ES-I3 (cell line): ENCODE measurements around the gene FNBP1L.

ENCODE experiments used
- H3K36me3 ChIP-seq: 2 replicates; pipeline ENCODE4 v1.6.1; 2013; ENCODE audit warnings: mild to moderate bottlenecking, low read length, control low read depth, moderate library complexity; ENCODE audit not compliant: insufficient read depth
- H3K4me1 ChIP-seq: 2 replicates; pipeline ENCODE4 v1.6.1; 2013; ENCODE audit warnings: mild to moderate bottlenecking, control low read depth, low read length; ENCODE audit not compliant: insufficient read depth
- H3K9ac ChIP-seq: 2 replicates; pipeline ENCODE4 v1.6.1; 2013; ENCODE audit warnings: low read depth, mild to moderate bottlenecking, low read length, moderate library complexity
- H3K9me3 ChIP-seq: 2 replicates; pipeline ENCODE4 v1.6.1; 2013; ENCODE audit warnings: mild to moderate bottlenecking, low read length, moderate library complexity; ENCODE audit not compliant: control insufficient read depth, insufficient read depth

Gene FNBP1L

DNA sequence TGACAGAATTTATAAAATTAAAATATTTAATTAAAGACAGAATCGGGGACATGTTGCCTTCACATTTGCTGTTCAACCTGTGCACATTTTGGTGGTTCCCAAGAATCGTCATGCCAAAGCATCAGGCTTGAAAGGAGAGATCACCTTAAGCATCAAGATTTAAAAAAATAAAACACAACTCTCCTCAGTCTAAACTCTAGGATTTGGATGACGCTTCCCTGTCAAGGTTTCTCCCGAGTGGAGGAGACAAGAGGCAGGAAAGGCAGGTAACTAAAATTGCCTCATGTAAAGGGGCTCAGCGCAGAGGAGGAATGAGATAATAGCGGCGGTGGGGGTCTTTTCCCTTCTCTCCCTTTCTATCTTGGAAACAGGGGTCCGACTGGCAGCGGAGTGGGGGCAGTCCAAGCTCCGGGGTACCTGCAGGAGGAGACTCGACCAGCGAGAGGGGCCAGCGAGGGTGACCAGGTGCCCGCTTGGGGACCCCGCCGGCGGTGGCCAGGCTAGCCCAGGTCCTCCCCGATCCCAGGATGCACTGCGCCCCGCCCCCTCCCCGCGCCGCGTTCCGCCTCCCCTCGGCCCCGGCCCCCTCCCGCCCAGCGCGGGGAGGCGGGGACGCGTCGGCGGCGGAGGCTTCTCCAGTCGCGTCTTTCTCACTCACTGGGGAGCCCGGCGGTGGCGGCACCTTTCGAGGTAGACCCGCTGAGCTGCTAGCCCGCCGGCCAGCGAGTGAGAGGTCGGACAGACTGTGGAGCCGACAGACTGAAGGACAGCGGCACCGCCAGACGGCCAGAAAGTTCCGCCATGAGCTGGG is at the start of gene FNBP1L:
TSS of gene FNBP1L (plus strand) at position 638 of the 811 bp plus-strand sequence. CDS start at position 802, 164 bp downstream.
- Histone ChIP-seq H3K36me3 (no peaks in the 10 kb centered on the region), H3K9ac (peak within 1 kb of the TSS; percentile 94)

DNA sequence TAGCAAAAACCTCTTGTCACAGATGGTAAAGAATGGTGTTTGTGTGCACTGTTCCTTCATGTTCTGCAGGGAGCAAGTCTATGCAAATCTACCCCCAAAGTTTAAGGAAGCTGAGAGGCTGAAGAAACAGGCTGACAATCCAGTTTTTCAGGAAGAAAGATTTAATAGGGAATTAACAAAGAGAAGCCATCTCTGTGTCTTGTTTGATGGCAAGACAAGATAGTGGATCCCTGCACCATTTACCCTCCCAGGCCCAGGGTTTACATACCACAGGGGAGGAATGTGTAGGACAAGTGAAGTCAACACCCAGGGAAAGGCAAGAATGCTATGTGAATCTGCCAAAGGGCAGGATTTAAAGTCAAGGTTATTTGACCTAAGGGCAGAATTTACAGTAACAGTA is 48.1 kb upstream of the FNBP1L start:
- H3K36me3 ChIP-seq = no peaks in the 10 kb centered on the region
- peaks cover 8% of the 10 kb centered on the region; the same call in 1 of the 2 replicates for H3K9me3 ChIP-seq
- no peaks in the 10 kb centered on the region for H3K4me1 ChIP-seq
- H3K9ac ChIP-seq = no peak overlapping the region

More for the DNA sequence above, at the start of gene FNBP1L:
- Histone ChIP-seq H3K9me3 (no peaks in the 10 kb centered on the region), H3K4me1 (peaks cover 5% of the 10 kb centered on the region; the same call in 1 of the 2 replicates)

- Histone ChIP-seq H3K9ac (no peak overlapping the region), H3K36me3 (no peaks in the 10 kb centered on the region), H3K9me3 (peaks cover 21% of the 10 kb centered on the region), H3K4me1 (peaks cover 11% of the 10 kb centered on the region)
Measured at GRCh38 chr1:93408203-93408602, 39.7 kb upstream of the FNBP1L start.

GRCh38 chr1:93411000-93411399 is 36.9 kb upstream of the FNBP1L start:
- H3K9ac ChIP-seq = no peak overlapping the region

GRCh38 chr1:93414749-93415148 is 33.2 kb upstream of the FNBP1L start:
- Histone ChIP-seq H3K36me3 (no peaks in the 10 kb centered on the region), H3K9me3 (peaks cover 4% of the 10 kb centered on the region), H3K9ac (no peak overlapping the region), H3K4me1 (peaks cover 11% of the 10 kb centered on the region)

More at GRCh38 chr1:93411000-93411399, 36.9 kb upstream of the FNBP1L start:
- Histone ChIP-seq H3K9me3 (peaks cover 24% of the 10 kb centered on the region), H3K36me3 (no peaks in the 10 kb centered on the region), H3K4me1 (peaks cover 11% of the 10 kb centered on the region)

DNA sequence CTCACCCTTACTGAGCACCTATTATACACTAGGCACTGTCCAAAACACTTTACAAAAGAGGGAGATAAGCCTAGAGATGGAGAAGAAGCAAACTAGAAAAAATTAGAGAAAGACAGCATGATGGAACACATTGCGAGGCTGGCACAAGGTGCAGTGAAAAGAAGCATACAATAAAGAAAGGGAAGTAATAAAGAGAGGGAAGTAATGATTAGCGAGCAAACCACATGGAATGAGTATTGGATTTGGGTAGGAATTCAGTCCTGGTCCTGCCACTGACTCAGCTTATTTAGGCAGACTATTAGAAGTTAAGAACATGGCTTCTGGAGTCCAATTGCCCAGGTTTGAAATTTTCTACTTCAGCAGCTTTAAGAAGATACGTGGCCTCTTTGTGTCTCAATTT is 32.6 kb upstream of the FNBP1L start:
- H3K36me3 ChIP-seq = no peaks in the 10 kb centered on the region
- peaks cover 11% of the 10 kb centered on the region for H3K4me1 ChIP-seq
- H3K9ac ChIP-seq = no peak overlapping the region
- 0 out of 2 replicates have a peak, but pooled peaks cover 3% of the 10 kb centered on the region for H3K9me3 ChIP-seq

GRCh38 chr1:93416183-93416582 is 31.7 kb upstream of the FNBP1L start:
- Histone ChIP-seq H3K36me3 (no peaks in the 10 kb centered on the region), H3K4me1 (peaks cover 11% of the 10 kb centered on the region), H3K9ac (no peak overlapping the region), H3K9me3 (0 out of 2 replicates have a peak, but pooled peaks cover 3% of the 10 kb centered on the region)

DNA sequence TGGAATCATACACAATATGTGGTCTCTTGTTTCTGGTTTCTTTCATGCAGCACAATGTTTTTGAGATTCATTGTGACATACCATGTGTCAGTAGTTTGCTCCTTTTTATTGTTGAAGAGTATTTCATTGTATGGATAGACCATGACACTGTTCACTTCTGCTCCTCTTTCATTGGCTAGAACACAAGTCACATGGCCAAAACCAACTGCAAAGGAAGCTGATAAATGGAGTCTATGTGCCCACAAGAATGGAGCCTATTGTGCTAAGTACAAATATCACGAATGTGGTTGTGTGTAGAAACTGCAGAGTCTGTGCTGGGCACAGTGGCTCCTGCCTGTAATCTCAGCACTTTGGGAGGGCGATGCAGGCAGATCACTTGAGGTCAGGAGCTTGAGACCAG is 28.6 kb upstream of the FNBP1L start:
- no peaks in the 10 kb centered on the region for H3K36me3 ChIP-seq
- no peaks in the 10 kb centered on the region for H3K4me1 ChIP-seq
- no peaks in the 10 kb centered on the region; the same call in 1 of the 2 replicates for H3K9me3 ChIP-seq
- no peak overlapping the region for H3K9ac ChIP-seq

GRCh38 chr1:93420400-93420799 is 27.5 kb upstream of the FNBP1L start:
- Histone ChIP-seq H3K4me1 (no peaks in the 10 kb centered on the region), H3K9me3 (no peaks in the 10 kb centered on the region; the same call in 1 of the 2 replicates), H3K36me3 (no peaks in the 10 kb centered on the region), H3K9ac (no peak overlapping the region)

DNA sequence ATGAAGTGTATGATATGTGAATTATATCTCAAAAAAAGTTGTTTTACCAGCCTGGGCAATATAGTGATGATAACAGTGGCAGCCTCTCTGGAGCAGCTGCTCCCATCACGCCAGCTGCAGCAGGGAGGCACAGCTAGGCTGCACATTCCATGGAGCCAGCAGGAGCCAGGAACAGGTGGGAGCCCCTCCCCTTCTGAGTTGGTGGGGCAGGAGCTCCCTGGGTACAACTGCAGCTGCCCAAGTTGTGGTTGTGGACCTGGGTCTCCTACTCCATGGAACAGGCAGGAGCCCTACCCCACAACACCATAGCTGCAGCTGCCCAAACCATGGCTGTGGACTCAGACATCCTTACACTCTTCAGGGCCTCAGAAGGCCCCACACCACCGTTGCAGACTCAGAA is 21.7 kb upstream of the FNBP1L start:
- no peaks in the 10 kb centered on the region; the same call in 1 of the 2 replicates for H3K9me3 ChIP-seq
- no peaks in the 10 kb centered on the region for H3K4me1 ChIP-seq
- no peaks in the 10 kb centered on the region for H3K36me3 ChIP-seq
- H3K9ac ChIP-seq = no peak overlapping the region

GRCh38 chr1:93427656-93428055 is 20.3 kb upstream of the FNBP1L start:
- H3K9ac ChIP-seq = no peak overlapping the region
- no peaks in the 10 kb centered on the region for H3K4me1 ChIP-seq
- no peaks in the 10 kb centered on the region for H3K36me3 ChIP-seq
- no peaks in the 10 kb centered on the region; the same call in 1 of the 2 replicates for H3K9me3 ChIP-seq

- Histone ChIP-seq H3K9ac (no peak overlapping the region), H3K9me3 (peaks cover 9% of the 10 kb centered on the region), H3K36me3 (no peaks in the 10 kb centered on the region), H3K4me1 (no peaks in the 10 kb centered on the region)
Measured at GRCh38 chr1:93433407-93433961, 14.4 kb upstream of the FNBP1L start.

DNA sequence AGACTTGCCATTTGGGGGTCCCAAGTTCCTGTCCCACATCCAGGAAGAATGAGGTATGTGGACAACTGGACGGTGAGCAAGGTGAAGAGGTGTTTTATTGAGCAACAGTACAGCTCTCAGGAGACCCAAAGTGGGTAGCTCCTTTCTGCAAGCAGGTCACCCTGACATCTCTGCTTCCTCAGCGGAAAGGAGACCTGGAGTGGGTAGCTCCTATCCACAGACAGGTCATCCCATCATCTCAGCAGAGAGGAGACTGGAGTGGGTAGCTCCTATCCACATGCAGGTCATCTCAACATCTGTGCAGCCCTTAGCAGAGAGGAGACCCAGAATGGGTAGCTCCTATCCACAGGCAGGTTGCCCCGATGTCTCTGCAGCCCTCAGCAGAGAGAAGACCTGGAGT is 13.8 kb upstream of the FNBP1L start:
- H3K36me3 ChIP-seq = no peaks in the 10 kb centered on the region
- H3K4me1 ChIP-seq = no peaks in the 10 kb centered on the region
- no peak overlapping the region for H3K9ac ChIP-seq
- H3K9me3 ChIP-seq = peaks cover 9% of the 10 kb centered on the region

DNA sequence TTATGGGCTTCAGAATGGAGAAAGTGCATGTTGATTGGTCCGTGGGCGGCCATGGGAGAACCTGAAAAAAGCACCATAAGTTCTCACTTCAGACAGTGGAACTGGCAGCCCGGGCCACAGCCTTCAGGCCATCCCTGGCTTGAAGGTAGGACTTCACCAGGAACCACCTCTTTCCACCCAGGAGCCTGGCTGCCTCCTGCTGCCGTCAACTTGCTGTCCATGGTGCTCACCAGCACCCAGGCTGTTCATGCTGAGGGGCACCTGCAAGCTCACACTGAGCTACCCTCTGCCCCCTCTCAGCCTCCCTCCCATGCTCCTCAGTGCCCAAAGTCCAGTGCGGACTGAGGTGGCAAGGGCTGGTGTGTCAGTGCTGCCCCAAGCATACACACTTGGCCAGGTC is 12.9 kb upstream of the FNBP1L start:
- Histone ChIP-seq H3K36me3 (no peaks in the 10 kb centered on the region), H3K4me1 (no peaks in the 10 kb centered on the region), H3K9ac (no peak overlapping the region), H3K9me3 (peaks cover 9% of the 10 kb centered on the region)

GRCh38 chr1:93435443-93435842 is 12.5 kb upstream of the FNBP1L start:
- no peak overlapping the region for H3K9ac ChIP-seq
- H3K4me1 ChIP-seq = no peaks in the 10 kb centered on the region
- no peaks in the 10 kb centered on the region for H3K36me3 ChIP-seq
- peaks cover 9% of the 10 kb centered on the region for H3K9me3 ChIP-seq
